ENCODE measurements around the gene KIT. TPM values are rescaled to one million over a fixed set of nuclear protein-coding genes. Genes with fewer than 3 reads are reported as not detected.

KIT gene
- total and polyA plus RNA-seq, 2 donors from 2014 or later, result 7.7 to 38.1 TPM

DNA sequence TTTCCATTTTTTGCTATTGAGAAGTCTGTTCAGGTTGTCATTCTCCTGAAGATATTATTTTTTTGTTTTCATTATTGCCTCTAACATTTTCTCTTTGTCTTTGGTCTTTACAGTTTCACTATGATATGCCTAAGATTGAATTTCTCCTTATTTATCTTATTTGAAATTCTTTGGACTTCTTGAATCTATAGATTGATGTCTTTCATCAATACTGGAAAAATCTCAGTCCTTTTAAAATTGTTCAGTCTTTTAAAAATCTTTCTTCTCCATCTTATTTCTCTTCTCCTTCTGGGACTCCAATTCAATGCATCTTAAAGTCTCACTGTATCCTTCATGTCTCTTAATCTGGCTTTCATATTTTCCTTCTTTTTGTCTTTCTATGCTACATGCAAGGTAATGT, 86.7 kb downstream of the KIT start:
- H3K9me3 ChIP-seq (ENCODE audit: control insufficient read depth in 2 of 3, insufficient read depth in 1 of 3, low read length in 3 of 3), result no peaks in the 10 kb centered on the region
- FAIRE-seq (no peak), DNase-seq (no peak)
- H3K36me3 ChIP-seq (ENCODE audit: control insufficient read depth in 2 of 3, insufficient read depth in 3 of 3, low read length in 3 of 3), result no peaks in the 10 kb centered on the region
- intact Hi-C loops (cut with DNase I), result no loop called here
- no peak overlapping the region for H3K27ac ChIP-seq (ENCODE audit: low read depth in 2 of 2, low read length in 2 of 2)
- no peak overlapping the region for H3K9ac ChIP-seq (ENCODE audit: low read length in 3 of 3)
- H3K4me1 ChIP-seq (ENCODE audit: control insufficient read depth in 2 of 3, insufficient read depth in 2 of 3, low read depth in 1 of 3, low read length in 3 of 3), result no peaks in the 10 kb centered on the region
- no peaks in the 10 kb centered on the region for H3K27me3 ChIP-seq (ENCODE audit: control insufficient read depth, insufficient read depth, low read length)
- TF ChIP-seq CTCF (IDR thresholded peaks at IDR 0.05; ENCODE audit: borderline replicate concordance, extremely low read depth, insufficient read depth), result no peak
- H3K4me3 ChIP-seq (ENCODE audit: low read length in 3 of 3), result no peak overlapping the region

GRCh38 chr4:54745031-54745770, 87.4 kb downstream of the KIT start:
- no peaks in the 10 kb centered on the region for H3K36me3 ChIP-seq (ENCODE audit: control insufficient read depth in 2 of 3, insufficient read depth in 3 of 3, low read length in 3 of 3)

DNA sequence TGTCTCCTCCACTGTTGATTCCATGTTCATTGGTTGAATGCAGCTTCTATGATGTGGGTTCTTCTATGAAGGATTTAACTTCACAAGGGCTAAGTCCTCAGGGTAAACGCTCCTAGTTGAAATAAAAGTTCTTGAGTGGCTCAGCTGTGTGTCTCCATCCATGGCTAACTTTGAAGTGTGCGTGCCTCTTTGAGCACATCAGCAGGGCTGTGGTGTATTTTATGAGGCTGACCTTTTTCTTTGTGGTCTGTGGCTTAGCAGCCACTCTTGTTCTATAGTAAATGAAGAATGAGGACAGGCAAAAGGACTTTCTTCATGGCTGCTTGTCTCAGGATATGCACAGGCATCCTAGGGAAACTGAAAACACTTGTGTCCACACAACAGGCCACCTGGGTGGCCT, 88.5 kb downstream of the KIT start:
- FAIRE-seq, result no peak
- no peak overlapping the region for H3K4me3 ChIP-seq (ENCODE audit: low read length in 3 of 3)
- intact Hi-C loops (cut with DNase I), result no loop called here

More at GRCh38 chr4:54745031-54745770, 87.4 kb downstream of the KIT start:
- Histone ChIP-seq H3K4me1 (ENCODE audit: control insufficient read depth in 2 of 3, insufficient read depth in 2 of 3, low read depth in 1 of 3, low read length in 3 of 3) (no peaks in the 10 kb centered on the region), H3K9me3 (ENCODE audit: control insufficient read depth in 2 of 3, insufficient read depth in 1 of 3, low read length in 3 of 3) (no peaks in the 10 kb centered on the region), H3K27me3 (ENCODE audit: control insufficient read depth, insufficient read depth, low read length) (no peaks in the 10 kb centered on the region), H3K4me3 (ENCODE audit: low read length in 3 of 3) (no peak overlapping the region), H3K27ac (ENCODE audit: low read depth in 2 of 2, low read length in 2 of 2) (no peak overlapping the region), H3K9ac (ENCODE audit: low read length in 3 of 3) (no peak overlapping the region)
- intact Hi-C loops (cut with DNase I), result no loop called here
- DNase-seq, result no peak
- TF ChIP-seq CTCF (IDR thresholded peaks at IDR 0.05; ENCODE audit: borderline replicate concordance, extremely low read depth, insufficient read depth), result no peak
- no peak for FAIRE-seq

More for the DNA sequence above, 88.5 kb downstream of the KIT start:
- no peak for DNase-seq
- no peaks in the 10 kb centered on the region for H3K36me3 ChIP-seq (ENCODE audit: control insufficient read depth in 2 of 3, insufficient read depth in 3 of 3, low read length in 3 of 3)
- no peak overlapping the region for H3K9ac ChIP-seq (ENCODE audit: low read length in 3 of 3)
- no peaks in the 10 kb centered on the region for H3K4me1 ChIP-seq (ENCODE audit: control insufficient read depth in 2 of 3, insufficient read depth in 2 of 3, low read depth in 1 of 3, low read length in 3 of 3)
- no peaks in the 10 kb centered on the region for H3K9me3 ChIP-seq (ENCODE audit: control insufficient read depth in 2 of 3, insufficient read depth in 1 of 3, low read length in 3 of 3)
- H3K27ac ChIP-seq (ENCODE audit: low read depth in 2 of 2, low read length in 2 of 2), result no peak overlapping the region
- no peaks in the 10 kb centered on the region for H3K27me3 ChIP-seq (ENCODE audit: control insufficient read depth, insufficient read depth, low read length)
- no peak for TF ChIP-seq CTCF (IDR thresholded peaks at IDR 0.05; ENCODE audit: borderline replicate concordance, extremely low read depth, insufficient read depth)
